GM23248 (cell line): ENCODE measurements around the gene KLHL2.

Experiments
- EZH2 ChIP-seq: fragments of 200-600 bp; sonication (generic); IDR thresholded peaks from 2 replicates; pipeline ENCODE4 v1.6.1; 2018; ENCODE audit warnings: antibody characterized with exemption, mild to moderate bottlenecking; ENCODE audit not compliant: insufficient read depth, poor library complexity, severe bottlenecking
- EZH2phosphoT487 ChIP-seq: fragments of 200-600 bp; sonication (generic); IDR thresholded peaks from 2 replicates; pipeline ENCODE4 v1.6.1; 2018; ENCODE audit warnings: antibody characterized with exemption, moderate library complexity, mild to moderate bottlenecking, low read depth; ENCODE audit not compliant: insufficient read depth

DNA sequence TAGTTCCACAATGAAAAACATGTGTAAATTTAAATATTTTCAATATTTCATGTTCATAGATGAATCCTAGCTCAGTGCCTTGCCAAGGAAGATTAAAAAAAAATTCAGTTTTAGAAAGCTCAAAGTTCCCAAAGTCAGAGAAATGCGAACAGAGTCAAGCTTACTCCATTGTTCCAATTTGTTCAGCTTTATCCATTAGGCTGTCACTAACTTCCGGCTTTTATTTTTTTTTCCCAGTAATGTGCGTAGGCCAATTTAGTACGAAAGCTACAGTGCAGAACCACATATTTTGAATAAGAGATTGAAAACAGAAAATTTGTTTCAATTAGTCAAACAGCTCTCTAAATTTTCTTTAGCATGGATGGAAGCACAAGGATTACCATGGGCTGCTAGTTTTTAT is 23.1 kb upstream of the KLHL2 start:
- no peak for TF ChIP-seq EZH2phosphoT487
- TF ChIP-seq EZH2 = no peak
